IMR-90 (cell line): ENCODE measurements around the gene GYS1. TPM values are rescaled to one million over a fixed set of nuclear protein-coding genes. Genes with fewer than 3 reads are reported as not detected.

Experiments used
- ATAC-seq: fragments of 200-7000 bp; cut with Tn5 transposase; 2 replicates; pipeline ENCODE4 v1.9.1; 2020; ENCODE audit warnings: low read depth, mild to moderate bottlenecking, moderate library complexity
- BruUV-seq: library from RNA; stranded (reverse); fragments of 400-500 nt; replicated peaks from 2 replicates; lab custom pipeline; 2021; lab: Mats Ljungman, UMichigan
- CTCF ChIA-PET: fragments of 300-600 bp; formaldehyde crosslinking; extraction: SDS; loops from one replicate; lab custom pipeline; 2021; ENCODE audit warnings: antibody characterized with exemption; lab: Yijun Ruan, JAX
- POLR2A ChIA-PET: fragments of 300-600 bp; sonication (Branson Sonifier 250); formaldehyde crosslinking; loops from one replicate; lab custom pipeline; 2022; ENCODE audit warnings: antibody characterized with exemption; ENCODE audit not compliant: unreplicated experiment; lab: Charles Lee
- DNase-seq: peaks from one replicate; pipeline ENCODE4 v3.0.0; 2013
- H2AFZ ChIP-seq: replicated peaks from 2 replicates; pipeline ENCODE3; 2013; ENCODE audit warnings: low read length, mild to moderate bottlenecking; ENCODE audit not compliant: poor library complexity
- H2AK5ac ChIP-seq: 2 replicates; pipeline ENCODE4 v1.6.1; 2013; ENCODE audit warnings: low read depth, low read length, inconsistent platforms
- H2AK9ac ChIP-seq: replicated peaks from 2 replicates; pipeline ENCODE3; 2013; ENCODE audit warnings: mild to moderate bottlenecking, low read depth, low read length, moderate library complexity; ENCODE audit not compliant: poor library complexity
- H2BK120ac ChIP-seq: 2 replicates; pipeline ENCODE4 v1.6.1; 2013; ENCODE audit warnings: low read depth, low read length, inconsistent platforms
- H2BK15ac ChIP-seq: 3 replicates; pipeline ENCODE4 v1.6.1; 2013; ENCODE audit warnings: low read depth, low read length, inconsistent platforms
- H2BK20ac ChIP-seq: 2 replicates; pipeline ENCODE4 v1.6.1; 2013; ENCODE audit warnings: low read depth, mild to moderate bottlenecking, inconsistent platforms, low read length, moderate library complexity
- H2BK5ac ChIP-seq: 2 replicates; pipeline ENCODE4 v1.6.1; 2013; ENCODE audit warnings: mild to moderate bottlenecking, low read depth, low read length, inconsistent platforms; ENCODE audit not compliant: poor library complexity, severe bottlenecking
- H3K14ac ChIP-seq: replicated peaks from 2 replicates; pipeline ENCODE4 v1.6.1; 2013; ENCODE audit warnings: low read depth, low read length, inconsistent platforms
- H3K18ac ChIP-seq: 2 replicates; pipeline ENCODE4 v1.6.1; 2013; ENCODE audit warnings: low read depth, low read length, control low read depth
- H3K23ac ChIP-seq: 2 replicates; pipeline ENCODE4 v1.6.1; 2013; ENCODE audit warnings: low read depth, low read length, inconsistent platforms
- H3K27ac ChIP-seq: 2 replicates; pipeline ENCODE4 v1.5.1; 2013; ENCODE audit warnings: mild to moderate bottlenecking, control low read depth, low read length; ENCODE audit not compliant: insufficient read depth
- H3K27me3 ChIP-seq: 2 replicates; pipeline ENCODE4 v1.6.1; 2013; ENCODE audit warnings: low read length; ENCODE audit not compliant: control insufficient read depth, insufficient read depth
- H3K36me3 ChIP-seq: 2 replicates; pipeline ENCODE4 v1.6.1; 2013; ENCODE audit warnings: low read length, mixed read lengths; ENCODE audit not compliant: control insufficient read depth, insufficient read depth
- H3K4ac ChIP-seq: 2 replicates; pipeline ENCODE4 v1.6.1; 2013; ENCODE audit warnings: low read depth, low read length, inconsistent platforms
- H3K4me1 ChIP-seq: 2 replicates; pipeline ENCODE4 v1.6.1; 2013; ENCODE audit warnings: low read length, mixed read lengths; ENCODE audit not compliant: control insufficient read depth, insufficient read depth
- H3K4me2 ChIP-seq: 2 replicates; pipeline ENCODE4 v1.6.1; 2013; ENCODE audit warnings: low read depth, mild to moderate bottlenecking, control low read depth, low read length, moderate library complexity
- H3K4me3 ChIP-seq: 2 replicates; pipeline ENCODE4 v1.5.1; 2013; ENCODE audit warnings: low read depth, mild to moderate bottlenecking, control low read depth, low read length, moderate library complexity; ENCODE audit not compliant: insufficient read depth
- H3K56ac ChIP-seq: 2 replicates; pipeline ENCODE4 v1.6.1; 2013; ENCODE audit warnings: low read length, inconsistent platforms; ENCODE audit not compliant: insufficient read depth; ENCODE audit errors: extremely low read depth
- H3K79me1 ChIP-seq, 2 experiments: 2 replicates each; pipeline ENCODE4 v1.6.1; 2013; ENCODE audit warnings: low read length in 2 of 2, inconsistent platforms in 1 of 2, low read depth in 1 of 2
- H3K9ac ChIP-seq: 2 replicates; pipeline ENCODE4 v1.6.1; 2013; ENCODE audit warnings: low read depth, low read length, control low read depth
- H3K9me1 ChIP-seq: 2 replicates; pipeline ENCODE4 v1.6.1; 2013; ENCODE audit warnings: low read length, inconsistent platforms; ENCODE audit not compliant: insufficient read depth
- H3K9me3 ChIP-seq: 2 replicates; pipeline ENCODE4 v1.6.1; 2013; ENCODE audit warnings: low read length; ENCODE audit not compliant: control insufficient read depth, insufficient read depth
- H4K20me1 ChIP-seq: 2 replicates; pipeline ENCODE4 v1.6.1; 2013; ENCODE audit warnings: low read length, inconsistent platforms; ENCODE audit not compliant: insufficient read depth
- H4K5ac ChIP-seq: 2 replicates; pipeline ENCODE4 v1.6.1; 2013; ENCODE audit warnings: mild to moderate bottlenecking, low read depth, low read length, control low read depth
- H4K8ac ChIP-seq, 2 experiments: 2 replicates each; pipeline ENCODE4 v1.6.1; 2013; ENCODE audit warnings: low read depth in 2 of 2, low read length in 2 of 2, control low read depth in 1 of 2, inconsistent platforms in 1 of 2
- H4K91ac ChIP-seq: 2 replicates; pipeline ENCODE4 v1.6.1; 2013; ENCODE audit warnings: low read depth, low read length, inconsistent platforms; ENCODE audit not compliant: insufficient read depth
- CEBPB ChIP-seq: IDR thresholded peaks from 2 replicates; pipeline ENCODE4 v1.6.1; 2012; ENCODE audit warnings: low read depth, low read length, improper control_type of control experiment
- FOS ChIP-seq: fragments of 150-350 bp; IDR thresholded peaks from 2 replicates; pipeline ENCODE4 v1.6.1; 2016; ENCODE audit warnings: low read depth, low read length
- MAFK ChIP-seq: IDR thresholded peaks from 2 replicates; pipeline ENCODE4 v1.6.1; 2012; ENCODE audit warnings: low read depth, low read length, improper control_type of control experiment
- NFE2L2 ChIP-seq: fragments of 150-350 bp; IDR thresholded peaks from 2 replicates; pipeline ENCODE4 v1.6.1; 2016; ENCODE audit warnings: low read depth, mild to moderate bottlenecking, low read length
- RAD21 ChIP-seq: IDR thresholded peaks from 2 replicates; pipeline ENCODE4 v1.6.1; 2012; ENCODE audit warnings: low read length, improper control_type of control experiment
- RFX5 ChIP-seq: IDR thresholded peaks from 2 replicates; pipeline ENCODE4 v1.8.0; 2012; ENCODE audit warnings: low read depth, mild to moderate bottlenecking, low read length, moderate library complexity
- WGBS, 2 experiments: methylation state at CpG; one replicate each; pipeline versions ENCODE4 v1.1.5 to v1.1.7; 2013; ENCODE audit warnings: missing lambda C conversion rate in 2 of 2; ENCODE audit not compliant: insufficient read length in 1 of 2; ENCODE audit errors: extremely low coverage in 2 of 2; 5-methylcytosine and 5-hydroxymethylcytosine counted together
- dilution Hi-C: fragments of 300-500 bp; cut with HindIII; formaldehyde crosslinking; loops from one replicate; pipeline ENCODE4 v1.14.3; 2018; ENCODE audit warnings: low sequenced_read_pairs; ENCODE audit not compliant: unreplicated experiment
- in situ Hi-C: fragments of 300-500 bp; cut with MboI; formaldehyde crosslinking; loops from 3 replicates; pipeline ENCODE4 v1.14.3; 2019; ENCODE audit warnings: low sequenced_read_pairs, inconsistent platforms, mixed read lengths
- intact Hi-C: fragments of 100-400 bp; cut with micrococcal nuclease; formaldehyde crosslinking; loops from 2 replicates; pipeline ENCODE4 v1.10.0; 2022
- polyA plus RNA-seq, 3 experiments: library from polyadenylated mRNA; depleted of rRNA; stranded (reverse); fragments of >200 nt; gene quantifications; 2 replicates each; pipeline ENCODE4 v1.2.3, GENCODE V29; 2012; ENCODE audit warnings: low replicate concordance in 1 of 3
- total RNA-seq: library from RNA; depleted of rRNA; stranded (reverse); fragments of >200 nt; gene quantifications from 2 replicates; pipeline ENCODE4 v1.2.3, GENCODE V29; 2012
- TF ChIP-seq, protein P1 (sequence below): fragments of 150-350 bp; IDR thresholded peaks from 2 replicates; pipeline ENCODE4 v1.6.1; 2017; ENCODE audit warnings: mild to moderate bottlenecking, antibody characterized with exemption, low read length, low read depth

The GYS1 gene
- total and polyA plus RNA-seq, 2 of the 4 experiments (the other 2 are of a cell fraction) = 38.7 to 72.2 TPM

- DNase-seq (peak; percentile 40), ATAC-seq (no peak)
- Histone ChIP-seq H3K9ac (no peak overlapping the region), H3K18ac (no peak overlapping the region), H4K20me1 (no peaks in the 10 kb centered on the region; the same call in 1 of the 2 replicates), H4K5ac (no peak overlapping the region), H2AK5ac (no peak overlapping the region; the same call in 1 of the 2 replicates), H3K4me3 (no peak overlapping the region), H3K56ac (no peak overlapping the region), H2AFZ (no peak overlapping the region), H4K91ac (no peak overlapping the region), H3K9me3 (no peaks in the 10 kb centered on the region), H3K9me1 (0 out of 2 replicates have a peak, but pooled peaks cover 5% of the 10 kb centered on the region), H3K4me1 (peaks cover 5% of the 10 kb centered on the region; the same call in 1 of the 2 replicates), H4K8ac (no peak overlapping the region), H3K79me1 (peaks cover 0 to 3% of the 10 kb centered on the region in 2 experiments; a peak in 1 of 4 replicates), H2BK5ac (no peak overlapping the region), H2BK120ac (no peak overlapping the region), H3K36me3 (peaks cover 55% of the 10 kb centered on the region), H2BK15ac (no peak overlapping the region), H3K27ac (no peak overlapping the region), H3K23ac (no peak overlapping the region), H3K4ac (no peak overlapping the region), H3K27me3 (no peaks in the 10 kb centered on the region), H3K14ac (no peak overlapping the region), H3K4me2 (no peak overlapping the region), H2BK20ac (no peak overlapping the region), H2AK9ac (peak overlapping the region; percentile 57)
- no peak for TF ChIP-seq MAFK
- TF ChIP-seq RAD21 = no peak
- no peak for TF ChIP-seq NFE2L2
- no peak for TF ChIP-seq RFX5
- no peak for TF ChIP-seq CEBPB
- TF ChIP-seq FOS = no peak
- TF ChIP-seq, protein P1, sequence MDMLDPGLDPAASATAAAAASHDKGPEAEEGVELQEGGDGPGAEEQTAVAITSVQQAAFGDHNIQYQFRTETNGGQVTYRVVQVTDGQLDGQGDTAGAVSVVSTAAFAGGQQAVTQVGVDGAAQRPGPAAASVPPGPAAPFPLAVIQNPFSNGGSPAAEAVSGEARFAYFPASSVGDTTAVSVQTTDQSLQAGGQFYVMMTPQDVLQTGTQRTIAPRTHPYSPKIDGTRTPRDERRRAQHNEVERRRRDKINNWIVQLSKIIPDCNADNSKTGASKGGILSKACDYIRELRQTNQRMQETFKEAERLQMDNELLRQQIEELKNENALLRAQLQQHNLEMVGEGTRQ = no peak
- WGBS, 2 experiments = 98% methylated on average over 16 of the region's 32 CpGs; no CpG with 5 or more reads in 1 of the 2 experiments
- POLR2A ChIA-PET = no interaction called here
- dilution Hi-C loops (no loop called here), in situ Hi-C loops (no loop called here), intact Hi-C loops (no loop called here)
- CTCF ChIA-PET = interaction anchor here (1.0 to 1.6 kb wide), 2 partner anchors 15 to 17 kb away, joined by 3 to 5 read pairs; no protein-coding TSS in a partner anchor
- no TSS peak for BruUV-seq
These were observed 21.2 kb upstream of the GYS1 start for GRCh38 chr19:49014123-49014869.
